Stimulated activated CD4-positive, alpha-beta T cell treated with anti-CD3 and anti-CD28 coated beads, Interleukin-2, amount 100 ng/mL, for 24 hours (primary cell): ENCODE results near the gene AP4M1.
A peak's percentile ranks its signal among the peaks of the same experiment; 100 is the strongest.
"Not testable (repeated sequence)": the region's sequence is repeated elsewhere in the genome, so short reads cannot be mapped to it uniquely, and the experiment has no call there.

ENCODE experiments used
- DNase-seq, 2 donors: peaks; one replicate each; pipeline ENCODE4 v3.0.0-alpha.2; 2020

AP4M1 gene

DNA sequence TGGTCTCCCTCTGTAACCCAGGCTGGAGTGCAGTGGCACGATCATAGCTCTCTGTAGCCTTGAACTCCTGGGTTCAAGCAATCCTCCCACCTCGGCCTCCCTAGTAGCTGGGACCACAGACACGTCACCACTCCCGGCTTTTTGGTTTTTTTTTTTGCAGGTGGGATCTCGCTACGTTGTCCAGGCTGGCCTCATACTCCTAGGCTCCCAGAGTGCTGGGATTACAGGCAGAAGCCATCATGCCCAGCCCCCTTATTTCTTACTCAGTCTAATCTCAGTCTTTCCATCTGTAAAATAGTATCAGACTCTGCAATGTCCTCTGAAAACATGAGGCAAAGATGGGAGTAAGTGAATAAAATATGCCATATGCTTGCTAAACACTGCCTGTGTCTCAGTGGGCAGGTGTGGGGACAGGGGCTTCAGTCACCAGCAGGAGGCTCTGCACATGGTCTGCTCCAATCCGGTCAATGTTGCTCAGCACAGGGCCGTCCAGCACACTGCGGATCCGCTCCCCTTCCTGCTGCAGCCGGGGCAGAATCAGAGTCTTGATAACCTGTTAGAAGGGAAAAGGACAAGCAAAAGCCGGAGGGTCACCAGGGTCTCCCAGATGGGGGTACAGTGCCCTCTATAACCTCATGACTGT, 8.2 kb downstream of the AP4M1 start:
- DNase-seq = no peak

DNA sequence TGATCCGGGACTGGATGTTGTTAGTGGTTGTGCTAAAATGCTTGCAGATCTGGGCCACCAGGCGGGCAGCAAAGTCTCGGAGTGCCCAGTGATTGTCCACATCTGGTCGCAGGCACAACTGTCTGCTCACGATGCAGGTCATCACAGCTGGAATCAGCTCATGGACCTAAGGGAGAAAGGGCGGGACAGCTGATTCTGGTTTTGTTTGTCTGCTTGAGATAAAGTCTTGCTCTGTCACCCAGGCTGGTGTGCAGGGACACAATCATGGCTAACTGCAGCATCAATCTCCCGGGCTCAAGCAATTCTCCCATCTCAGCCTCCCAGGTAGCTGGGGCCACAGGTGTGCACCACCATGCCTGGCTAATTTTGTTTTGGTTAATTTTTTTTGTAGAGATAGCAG, 9.7 kb downstream of the AP4M1 start:
- DNase-seq = no peak

DNA sequence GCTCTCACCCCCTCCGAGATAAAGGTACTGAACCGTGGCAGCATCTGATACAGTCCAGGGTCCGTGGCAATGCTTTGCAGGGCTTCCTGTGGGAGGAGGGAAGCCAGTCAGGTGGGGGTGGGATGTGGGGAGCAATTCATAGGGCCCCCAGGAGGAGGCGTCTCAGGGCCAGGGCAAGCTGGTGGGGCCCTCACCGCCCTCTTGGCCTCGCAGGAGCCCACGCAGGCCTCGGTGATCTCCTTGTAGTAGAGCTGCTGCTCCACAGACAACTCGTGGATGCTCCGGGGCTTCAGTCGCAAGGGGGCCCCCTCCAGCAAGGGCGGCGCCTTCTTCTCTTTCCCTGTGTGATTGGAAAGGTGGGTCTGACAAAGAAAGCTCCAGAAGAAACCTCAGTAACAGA, 10.5 kb downstream of the AP4M1 start:
- no peak for DNase-seq

DNA sequence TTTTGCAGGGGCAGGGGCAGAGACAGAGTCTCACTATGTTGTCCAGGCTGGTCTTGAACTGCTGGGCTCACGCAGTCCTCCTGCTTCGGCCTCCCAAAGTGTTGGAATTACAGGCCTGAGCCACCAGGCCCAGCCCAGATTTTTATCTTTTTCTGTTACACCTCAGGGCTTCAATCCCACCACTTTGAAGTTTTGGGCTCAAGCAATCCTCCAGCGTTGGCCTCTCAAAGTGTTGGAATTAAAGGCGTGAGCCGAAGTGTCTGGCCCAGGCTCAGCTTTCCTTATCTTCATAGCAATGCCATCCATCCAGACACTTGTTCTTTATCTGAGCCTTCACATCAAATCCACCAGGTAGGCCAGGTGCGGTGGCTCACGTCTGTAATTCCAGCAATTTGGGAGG, 13.6 kb downstream of the AP4M1 start:
- DNase-seq = no peak

DNA sequence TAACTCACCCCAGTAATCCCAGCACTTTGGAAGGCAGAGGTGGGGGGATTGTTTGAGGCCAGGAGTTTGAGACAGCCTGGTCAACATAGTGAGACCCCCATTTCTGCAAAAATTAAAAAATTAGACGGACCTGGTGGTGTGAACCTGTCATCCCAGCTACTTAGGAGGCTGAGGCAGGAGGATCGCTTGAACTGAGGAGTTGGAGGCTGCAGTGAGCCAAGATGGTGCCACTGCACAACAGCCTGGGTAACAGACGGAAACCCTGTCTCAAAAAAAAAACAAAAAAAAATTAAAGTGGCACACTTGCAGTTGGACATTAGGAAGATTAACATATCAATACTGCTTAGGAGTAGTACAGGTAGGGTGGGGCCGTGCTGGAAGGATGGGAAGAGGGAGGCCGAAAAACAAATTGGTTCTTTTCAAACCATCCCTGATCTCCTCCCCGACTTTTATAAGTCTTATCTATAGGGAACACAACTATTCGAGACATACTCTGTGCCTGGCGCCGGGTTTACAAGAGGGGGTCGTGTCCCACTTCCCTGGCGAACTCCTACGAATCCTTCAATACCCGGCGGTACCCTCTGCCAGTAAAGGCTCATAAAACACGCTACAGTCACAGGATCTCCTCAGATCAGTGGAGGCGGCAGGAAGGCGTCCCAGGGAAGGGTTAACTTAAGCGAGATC, 17.1 kb downstream of the AP4M1 start:
- no peak for DNase-seq

DNA sequence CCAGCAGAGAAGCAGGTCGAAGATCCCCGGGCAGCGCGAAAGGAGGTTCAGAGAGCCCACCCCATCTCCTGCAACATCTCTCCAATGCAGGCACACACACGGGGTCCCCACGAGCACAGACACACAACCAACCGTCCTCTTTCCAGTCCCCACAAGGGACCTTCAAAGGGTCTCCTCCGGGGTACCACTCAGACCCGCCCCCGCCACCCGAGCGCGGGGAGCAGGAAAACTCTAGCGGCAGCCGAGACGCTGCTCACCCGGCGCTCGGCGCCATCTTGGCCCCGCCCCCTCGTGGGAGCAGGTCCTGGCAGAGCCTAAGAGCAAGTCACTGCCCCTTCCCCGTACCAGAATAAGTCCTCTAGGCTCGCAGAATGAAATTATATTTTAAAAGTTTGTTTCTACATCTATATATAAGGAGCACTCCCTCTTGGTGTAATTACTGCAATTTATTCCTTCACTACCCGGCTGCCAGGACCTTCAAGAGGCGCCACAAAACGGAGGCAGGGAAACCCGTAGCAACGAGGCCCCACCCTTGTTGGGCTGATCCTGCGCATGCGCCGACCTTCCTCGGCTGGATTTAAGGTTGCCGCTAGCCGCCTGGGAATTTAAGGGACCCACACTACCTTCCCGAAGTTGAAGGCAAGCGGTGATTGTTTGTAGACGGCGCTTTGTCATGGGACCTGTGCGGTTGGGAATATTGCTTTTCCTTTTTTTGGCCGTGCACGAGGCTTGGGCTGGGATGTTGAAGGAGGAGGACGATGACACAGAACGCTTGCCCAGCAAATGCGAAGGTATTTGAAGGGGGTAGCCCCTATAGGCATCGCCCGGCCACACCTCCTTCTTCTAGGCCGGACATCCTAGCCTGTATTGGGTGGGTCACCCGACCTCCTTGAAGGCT, 17.9 kb downstream of the AP4M1 start, which contains the start of the genes CNPY4 and TAF6:
CNPY4 (plus strand) TSS at position 563 of the 898 bp plus-strand sequence; CDS start at position 674, 111 bp downstream.
TAF6 (minus strand) TSS at position 287 of the 898 bp plus-strand sequence. CDS start 5,149 bp downstream, outside the sequence.
- peak; percentile 96 to 97 for DNase-seq

DNA sequence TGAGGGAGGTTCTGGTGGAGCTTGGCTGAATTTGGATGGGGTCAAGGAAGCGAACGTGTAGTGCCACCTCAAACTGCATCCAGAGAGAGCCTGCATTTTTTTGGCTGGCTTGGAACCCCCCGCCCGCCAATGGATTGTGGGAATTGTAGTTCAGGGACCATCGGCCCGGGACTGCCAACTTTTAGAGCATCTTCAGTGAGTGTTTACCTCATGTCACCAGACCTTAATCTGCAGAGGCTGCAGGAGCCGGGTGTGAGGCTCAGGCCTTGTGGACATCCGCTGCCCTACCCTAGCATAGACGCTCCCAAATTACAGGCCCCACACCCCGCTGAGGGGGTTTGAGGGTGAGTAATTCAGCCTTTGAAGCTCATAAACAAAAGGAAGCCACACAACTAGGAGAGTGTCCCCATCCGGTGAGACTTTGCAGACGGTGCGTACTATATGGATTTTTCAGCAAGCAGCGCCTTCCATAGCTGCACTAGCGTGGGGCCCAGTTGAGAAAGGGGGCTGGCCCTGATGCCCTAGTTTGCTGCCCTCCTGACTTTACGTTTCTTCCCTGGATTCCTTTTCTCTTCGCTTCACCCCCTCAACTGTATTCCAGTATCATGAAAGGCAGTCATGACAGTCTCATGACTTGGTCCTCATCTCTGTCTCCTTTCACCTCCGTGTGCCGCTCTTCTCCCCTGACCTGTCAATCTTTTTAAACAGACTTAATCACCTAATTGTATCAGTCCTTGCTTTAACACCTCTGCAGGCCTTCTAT, 18.7 kb downstream of the AP4M1 start:
- peak; percentile 71 to 76 for DNase-seq

DNA sequence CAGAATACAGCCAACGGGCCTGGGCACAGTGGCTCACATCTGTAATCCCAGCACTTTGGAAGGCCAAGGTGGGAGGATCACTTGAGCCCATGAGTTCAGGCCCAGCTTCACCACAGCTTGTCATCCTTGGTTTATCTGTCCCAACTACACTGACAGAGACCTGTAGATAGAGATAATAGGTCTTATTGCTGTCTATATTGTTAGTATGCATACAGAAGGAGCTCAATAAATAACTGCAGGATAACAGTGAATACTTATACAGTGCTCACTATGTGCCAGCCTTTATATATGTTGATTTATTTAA, 19.2 kb downstream of the AP4M1 start:
- no peak for DNase-seq

DNA sequence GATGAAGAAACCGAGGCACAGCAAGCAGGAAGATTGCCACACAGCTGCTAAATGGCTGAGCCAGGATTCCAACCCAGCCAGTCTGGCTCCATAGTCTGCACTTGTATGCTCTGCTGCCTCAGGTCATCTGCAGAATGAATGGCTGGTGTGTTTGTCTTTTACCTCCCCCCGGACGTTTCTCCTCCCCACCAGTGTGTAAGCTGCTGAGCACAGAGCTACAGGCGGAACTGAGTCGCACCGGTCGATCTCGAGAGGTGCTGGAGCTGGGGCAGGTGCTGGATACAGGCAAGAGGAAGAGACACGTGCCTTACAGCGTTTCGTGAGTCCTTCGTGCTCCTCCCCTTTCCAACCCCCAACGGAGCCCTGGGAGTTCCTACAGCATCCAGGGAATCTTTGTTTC, 20.6 kb downstream of the AP4M1 start:
- DNase-seq = no peak

DNA sequence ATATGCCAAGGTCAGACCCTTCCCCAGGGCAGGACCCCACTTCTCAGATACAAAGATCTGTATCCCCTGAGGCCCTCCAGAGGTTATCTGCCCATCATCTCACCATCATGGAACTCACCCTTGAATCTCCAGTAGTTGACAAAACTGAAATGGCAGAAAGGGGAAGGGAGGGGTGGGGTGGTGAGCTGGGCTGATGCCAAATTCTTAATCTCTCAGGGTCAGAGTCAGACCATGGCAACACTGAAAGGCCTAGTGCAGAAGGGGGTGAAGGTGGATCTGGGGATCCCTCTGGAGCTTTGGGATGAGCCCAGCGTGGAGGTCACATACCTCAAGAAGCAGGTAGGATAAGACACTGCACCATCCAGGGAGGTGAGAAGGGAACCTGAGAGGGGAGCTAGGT, 21.1 kb downstream of the AP4M1 start:
- no peak for DNase-seq

DNA sequence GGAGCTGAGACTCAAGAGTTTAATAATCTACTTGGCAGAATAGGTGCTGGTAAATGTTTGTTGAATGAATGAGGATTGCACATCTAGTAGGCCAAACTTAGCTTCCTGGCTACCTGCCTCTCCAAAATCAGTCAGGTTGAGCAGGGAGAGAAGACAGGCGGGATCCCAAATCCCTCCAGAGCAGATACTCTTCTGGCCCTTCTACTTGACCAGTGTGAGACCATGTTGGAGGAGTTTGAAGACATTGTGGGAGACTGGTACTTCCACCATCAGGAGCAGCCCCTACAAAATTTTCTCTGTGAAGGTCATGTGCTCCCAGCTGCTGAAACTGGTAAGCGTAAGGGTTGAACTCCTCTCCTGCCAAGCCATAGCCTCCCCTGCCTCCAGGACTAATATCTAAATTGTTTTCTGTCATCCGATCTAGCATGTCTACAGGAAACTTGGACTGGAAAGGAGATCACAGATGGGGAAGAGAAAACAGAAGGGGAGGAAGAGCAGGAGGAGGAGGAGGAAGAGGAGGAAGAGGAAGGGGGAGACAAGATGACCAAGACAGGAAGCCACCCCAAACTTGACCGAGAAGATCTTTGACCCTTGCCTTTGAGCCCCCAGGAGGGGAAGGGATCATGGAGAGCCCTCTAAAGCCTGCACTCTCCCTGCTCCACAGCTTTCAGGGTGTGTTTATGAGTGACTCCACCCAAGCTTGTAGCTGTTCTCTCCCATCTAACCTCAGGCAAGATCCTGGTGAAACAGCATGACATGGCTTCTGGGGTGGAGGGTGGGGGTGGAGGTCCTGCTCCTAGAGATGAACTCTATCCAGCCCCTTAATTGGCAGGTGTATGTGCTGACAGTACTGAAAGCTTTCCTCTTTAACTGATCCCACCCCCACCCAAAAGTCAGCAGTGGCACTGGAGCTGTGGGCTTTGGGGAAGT, 23.1 kb downstream of the AP4M1 start:
- no peak for DNase-seq

DNA sequence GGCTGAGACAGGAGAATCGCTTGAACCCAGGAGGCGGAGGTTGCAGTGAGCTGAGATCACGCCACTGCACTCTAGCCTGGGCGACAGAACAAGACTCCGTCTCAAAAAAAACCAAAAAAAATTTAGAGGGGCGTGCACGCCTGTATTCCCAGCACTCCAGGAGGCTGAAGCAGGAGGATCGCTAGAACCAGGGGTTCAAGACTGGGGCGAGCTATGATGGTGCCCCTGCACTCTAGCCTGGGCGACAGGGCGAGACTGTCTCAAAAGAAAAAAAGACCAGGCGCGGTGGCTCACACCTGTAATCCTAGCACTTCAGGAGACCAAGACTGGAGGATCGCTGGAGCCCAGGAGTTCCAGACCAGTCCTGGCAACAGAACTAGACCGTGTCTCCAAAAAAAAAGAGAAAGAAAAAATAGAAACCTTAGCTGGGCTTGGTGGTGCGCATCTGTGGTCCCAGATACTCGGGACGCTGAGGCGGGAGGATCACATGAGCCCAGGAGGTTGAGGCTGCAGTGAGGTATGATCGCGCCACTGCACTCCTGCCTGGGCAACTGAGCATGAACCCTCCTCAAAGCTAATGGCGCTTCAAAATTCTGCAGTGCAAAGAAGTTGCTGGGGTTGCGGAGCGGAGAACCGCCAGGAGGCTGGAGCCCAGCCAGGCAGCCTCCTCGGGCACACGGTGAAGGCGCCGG, 24.9 kb downstream of the AP4M1 start:
- peak in 1 of 2 donors; percentile 29 for DNase-seq

DNA sequence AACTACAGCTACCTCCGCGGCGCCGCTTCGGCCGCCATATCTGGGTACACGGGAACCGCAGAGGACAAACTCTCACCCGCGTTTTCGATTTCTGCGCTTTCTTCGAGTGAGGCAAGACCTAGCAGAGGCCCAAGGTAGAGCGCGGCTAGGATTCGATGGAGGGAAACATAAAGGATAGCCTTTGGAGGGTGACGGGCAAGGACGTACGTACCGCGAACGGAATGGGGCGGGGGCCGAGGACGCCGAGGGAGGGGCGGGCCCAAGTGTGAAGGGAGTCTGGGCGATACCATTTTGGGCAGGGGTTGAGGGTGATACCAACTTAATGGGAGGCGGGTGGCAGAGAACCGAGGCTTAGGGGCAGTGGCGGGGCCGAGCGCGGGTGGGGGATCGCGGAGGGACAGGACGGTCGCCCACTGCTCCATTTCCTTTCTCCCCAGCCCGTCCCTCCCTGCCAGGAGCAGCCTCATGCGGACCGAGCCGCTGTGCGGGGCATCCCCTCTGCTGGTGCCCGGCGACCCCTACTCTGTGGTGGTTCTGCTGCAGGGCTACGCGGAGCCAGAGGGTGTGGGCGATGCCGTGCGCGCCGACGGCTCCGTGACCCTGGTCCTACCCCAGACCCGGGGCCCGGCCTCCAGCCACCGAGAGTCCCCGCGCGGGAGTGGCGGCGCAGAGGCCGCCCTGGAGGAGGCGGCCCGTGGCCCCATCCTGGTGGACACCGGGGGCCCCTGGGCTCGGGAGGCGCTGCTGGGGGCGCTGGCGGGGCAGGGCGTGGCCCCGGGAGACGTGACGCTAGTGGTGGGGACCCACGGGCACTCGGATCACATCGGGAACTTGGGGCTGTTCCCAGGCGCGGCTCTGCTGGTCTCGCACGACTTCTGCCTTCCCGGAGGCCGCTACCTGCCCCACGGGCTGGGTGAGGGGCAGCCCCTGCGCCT, 25.8 kb downstream of the AP4M1 start, which contains the start of gene MBLAC1:
MBLAC1 (plus strand) TSS at position 37 of the 935 bp plus-strand sequence; CDS start at position 466, 429 bp downstream.
- peak; percentile 92 to 93 for DNase-seq

DNA sequence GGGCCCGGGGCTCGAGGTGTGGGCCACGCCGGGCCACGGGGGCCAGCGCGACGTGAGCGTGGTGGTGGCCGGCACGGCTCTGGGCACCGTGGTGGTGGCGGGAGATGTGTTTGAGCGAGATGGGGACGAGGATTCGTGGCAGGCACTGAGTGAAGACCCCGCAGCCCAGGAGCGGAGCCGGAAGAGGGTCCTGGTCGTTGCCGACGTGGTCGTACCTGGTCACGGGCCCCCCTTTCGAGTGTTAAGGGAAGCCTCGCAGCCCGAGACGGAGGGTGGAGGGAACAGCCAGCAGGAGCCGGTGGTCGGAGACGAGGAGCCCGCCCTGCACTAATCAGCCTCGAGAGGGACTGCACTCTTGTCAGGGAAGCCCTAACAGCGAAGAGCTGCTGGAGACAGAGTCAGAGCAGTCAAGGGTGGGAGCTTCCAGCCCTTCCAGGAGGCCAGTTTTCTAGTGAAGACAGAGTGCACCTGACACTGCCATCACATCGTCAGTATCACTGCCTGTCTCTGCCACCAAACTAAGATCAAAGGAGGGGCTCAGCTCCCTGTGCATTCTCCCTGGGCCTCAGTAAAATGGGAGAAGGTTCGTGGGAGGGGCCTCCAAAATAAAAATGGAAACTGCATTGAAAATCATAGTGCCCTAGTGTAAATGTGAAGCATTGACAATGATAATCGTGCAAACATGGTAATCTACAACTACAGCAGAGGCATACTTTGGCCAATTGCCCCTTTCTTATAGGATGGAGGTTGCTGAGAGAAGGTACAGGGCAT, 26.6 kb downstream of the AP4M1 start:
- DNase-seq = peak; percentile 38

DNA sequence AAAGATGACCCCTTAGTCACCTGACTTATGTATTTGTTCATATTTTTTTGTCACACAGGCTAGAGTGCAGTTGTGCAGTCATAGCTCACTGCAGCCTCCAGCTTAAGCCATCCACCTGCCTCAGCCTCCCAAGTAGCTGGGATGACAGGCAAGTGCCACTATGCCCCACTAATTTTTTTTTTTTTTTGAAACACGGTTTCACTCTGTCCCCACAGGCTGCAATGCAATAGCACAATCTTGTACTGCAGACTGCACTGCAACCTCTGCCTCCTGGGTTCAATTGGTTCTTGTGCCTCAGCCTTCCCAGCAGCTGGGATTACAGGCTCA, 27.2 kb downstream of the AP4M1 start:
- no peak for DNase-seq

DNA sequence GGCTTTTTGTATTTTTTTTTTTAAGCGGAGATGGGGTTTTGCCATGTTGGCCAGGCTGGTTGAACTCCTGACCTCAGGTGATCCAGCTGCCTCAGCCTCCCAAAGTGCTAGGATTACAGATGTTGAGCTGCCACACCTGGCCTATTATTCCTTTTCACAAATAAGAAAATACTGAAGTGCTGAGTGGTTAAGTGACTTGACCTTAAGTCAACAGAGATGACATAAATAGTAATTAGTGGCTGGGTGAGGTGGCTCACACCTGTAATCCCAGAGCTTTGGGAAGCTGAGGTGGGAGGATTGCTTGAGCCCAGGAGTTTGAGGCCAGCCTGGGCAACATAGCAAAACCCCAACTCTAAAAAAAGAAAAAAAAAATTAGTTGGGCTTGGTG, 28.8 kb downstream of the AP4M1 start:
- not testable (repeated sequence) for DNase-seq

DNA sequence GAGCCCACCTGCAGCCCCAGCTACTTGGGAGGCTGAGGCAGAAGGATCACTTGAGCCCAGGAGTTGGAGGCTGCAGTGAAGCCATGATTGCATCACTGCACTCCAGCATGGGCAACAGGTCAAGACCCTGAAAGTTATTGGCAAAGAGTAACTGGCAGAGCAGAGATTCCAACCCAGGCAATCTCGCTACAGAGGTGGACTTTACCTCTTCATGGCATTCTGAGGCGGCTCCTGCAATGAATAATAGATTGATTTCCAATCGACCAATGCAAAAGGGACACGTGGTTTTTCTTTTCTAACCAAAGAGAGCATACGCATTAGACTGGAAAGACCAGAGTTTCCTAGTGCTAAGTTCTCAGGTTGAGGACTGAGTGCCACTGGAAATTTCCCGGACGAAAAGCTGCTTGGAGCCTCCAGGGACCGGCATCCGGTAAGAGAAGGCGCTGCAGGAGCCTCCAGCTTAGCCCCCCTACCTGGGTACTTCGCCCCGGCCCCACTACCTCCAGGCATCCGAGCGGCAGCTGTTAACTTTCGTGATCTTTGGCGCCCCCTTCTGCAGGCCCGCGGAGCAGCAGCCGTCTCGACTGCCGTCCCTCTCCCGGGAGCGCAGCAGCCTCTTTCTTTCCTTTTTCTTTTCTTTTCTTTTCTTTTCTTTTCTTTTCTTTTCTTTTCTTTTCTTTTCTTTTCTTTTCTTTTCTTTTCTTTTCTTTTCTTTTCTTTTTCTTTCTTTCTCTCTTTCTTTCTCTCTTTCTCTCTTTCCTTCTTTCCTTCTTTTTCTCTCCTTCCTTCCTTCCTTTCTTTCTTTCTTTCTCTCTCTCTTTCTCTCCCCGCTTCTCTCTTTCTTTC, 29.4 kb downstream of the AP4M1 start:
- DNase-seq = peak; percentile 89

DNA sequence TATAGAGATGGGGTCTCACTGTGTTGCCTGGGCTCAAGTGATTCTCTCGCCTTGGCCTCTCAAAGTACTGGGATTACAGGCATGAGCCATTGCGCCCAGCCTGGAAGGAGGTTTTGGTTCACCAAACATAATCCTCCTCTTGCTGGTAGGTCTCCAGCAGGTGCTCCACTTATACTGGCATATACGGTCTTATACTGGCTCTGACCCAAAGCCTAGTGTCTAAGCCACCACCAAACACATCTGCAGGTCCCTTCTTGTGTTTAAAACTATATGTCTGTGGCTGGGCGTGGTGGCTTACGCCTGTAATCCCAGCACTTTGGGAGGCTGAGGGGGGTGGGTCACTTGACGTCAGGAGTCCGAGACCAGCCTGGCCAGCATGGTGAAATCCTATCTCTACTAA, 30.7 kb downstream of the AP4M1 start:
- DNase-seq = no peak
